Endothelial cell of umbilical vein (primary cell): ENCODE results near the gene HEXIM2. TPM values are rescaled to one million over a fixed set of nuclear protein-coding genes. Genes with fewer than 3 reads are reported as not detected.

Experiments used
- BruUV-seq: library from RNA; stranded (reverse); fragments of 400-500 nt; replicated peaks from 2 replicates; lab custom pipeline; 2021; lab: Mats Ljungman, UMichigan
- CTCF ChIA-PET: fragments of 300-600, 350-600 bp; sonication (Branson Sonifier 250); formaldehyde crosslinking; loops from one replicate; lab custom pipeline; 2021; ENCODE audit warnings: antibody characterized with exemption, inconsistent platforms; lab: Charles Lee
- POLR2A ChIA-PET: fragments of 300-600, 350-600 bp; sonication (Branson Sonifier 250); formaldehyde crosslinking; loops from one replicate; lab custom pipeline; 2021; ENCODE audit warnings: antibody characterized with exemption, inconsistent platforms; lab: Charles Lee
- DNase-seq: peaks from one replicate; pipeline ENCODE4 v3.0.0-alpha.2; 2011; ENCODE audit warnings: low read depth, low spot score
- FAIRE-seq: peaks from 2 replicates; lab custom pipeline; 2011; peaks lifted over from hg19 to GRCh38; lab: Jason Lieb, UNC
- H2AFZ ChIP-seq: 2 replicates; pipeline ENCODE4 v1.6.0; 2012; ENCODE audit warnings: low read depth, low read length, control low read depth, inconsistent platforms
- H3K27ac ChIP-seq: 2 replicates; pipeline ENCODE4 v1.5.1; 2011; ENCODE audit warnings: low read depth, mild to moderate bottlenecking, control low read depth, low read length, moderate library complexity; ENCODE audit not compliant: insufficient read depth
- H3K27me3 ChIP-seq, 2 experiments: 2 replicates each; pipeline versions ENCODE4 v1.6.0 to v1.6.1; 2011; ENCODE audit warnings: low read length in 2 of 2, mixed read lengths in 1 of 2; ENCODE audit not compliant: control insufficient read depth in 2 of 2, insufficient read depth in 2 of 2
- H3K36me3 ChIP-seq, 2 experiments: 2 replicates in 1 of 2; 3 replicates in 1 of 2; pipeline ENCODE4 v1.5.1; 2011; ENCODE audit warnings: low read length in 2 of 2, mild to moderate bottlenecking in 1 of 2, moderate library complexity in 1 of 2; ENCODE audit not compliant: control insufficient read depth in 2 of 2, insufficient read depth in 2 of 2; ENCODE audit errors: extremely low read depth in 1 of 2
- H3K4me1 ChIP-seq: 3 replicates; pipeline ENCODE4 v1.5.1; 2011; ENCODE audit warnings: mild to moderate bottlenecking, low read length; ENCODE audit not compliant: control insufficient read depth, insufficient read depth; ENCODE audit errors: extremely low read depth
- H3K4me2 ChIP-seq: 2 replicates; pipeline ENCODE4 v1.6.1; 2011; ENCODE audit warnings: low read length, control low read depth, mixed read lengths; ENCODE audit not compliant: insufficient read depth
- H3K4me3 ChIP-seq, 3 experiments: fragments of 200-600 bp in 1 of 3; sonication (generic), shearing (Covaris generic) in 1 of 3; replicated peaks in 1 of 3; 2 replicates each; pipeline ENCODE4 v1.5.1; 2011 to 2016; ENCODE audit warnings: control low read depth in 3 of 3, low read length in 3 of 3, mild to moderate bottlenecking in 2 of 3, inconsistent platforms in 1 of 3, low read depth in 1 of 3, moderate library complexity in 1 of 3; ENCODE audit not compliant: insufficient read depth in 1 of 3
- H3K79me2 ChIP-seq: 2 replicates; pipeline ENCODE4 v1.6.0; 2012; ENCODE audit warnings: low read length, inconsistent platforms; ENCODE audit not compliant: control insufficient read depth, insufficient read depth
- H3K9ac ChIP-seq: replicated peaks from 2 replicates; pipeline ENCODE3; 2011; ENCODE audit warnings: low read length, control low read depth; ENCODE audit not compliant: insufficient read depth; ENCODE audit errors: extremely low read depth
- H3K9me1 ChIP-seq: replicated peaks from 3 replicates; pipeline ENCODE4 v1.6.0; 2011; ENCODE audit warnings: mild to moderate bottlenecking, low read length; ENCODE audit not compliant: control insufficient read depth, insufficient read depth; ENCODE audit errors: extremely low read depth
- H3K9me3 ChIP-seq: replicated peaks from 2 replicates; pipeline ENCODE4 v1.5.1; 2012; ENCODE audit warnings: low read length, inconsistent platforms; ENCODE audit not compliant: control insufficient read depth, insufficient read depth
- H4K20me1 ChIP-seq: replicated peaks from 2 replicates; pipeline ENCODE3; 2011; ENCODE audit warnings: mild to moderate bottlenecking, low read length; ENCODE audit not compliant: control insufficient read depth, insufficient read depth; ENCODE audit errors: extremely low read depth
- EZH2 ChIP-seq: IDR thresholded peaks from 2 replicates; pipeline ENCODE4 v1.6.1; 2012; ENCODE audit warnings: borderline replicate concordance, low read depth, mild to moderate bottlenecking, moderate library complexity, low read length, inconsistent platforms; ENCODE audit not compliant: severe bottlenecking
- FOS ChIP-seq: IDR thresholded peaks from 2 replicates; pipeline ENCODE4 v1.6.1; 2011; ENCODE audit warnings: mild to moderate bottlenecking, low read length, moderate library complexity, borderline replicate concordance; ENCODE audit not compliant: insufficient read depth
- GATA2 ChIP-seq: IDR thresholded peaks from 2 replicates; pipeline ENCODE4 v1.7.0; 2011; ENCODE audit warnings: low read depth, mild to moderate bottlenecking, moderate library complexity, mixed read lengths, low read length; ENCODE audit not compliant: insufficient read length, insufficient read depth
- JUN ChIP-seq: IDR thresholded peaks from 2 replicates; pipeline ENCODE4 v1.6.1; 2011; ENCODE audit warnings: borderline replicate concordance, low read depth; ENCODE audit not compliant: insufficient read length, insufficient read depth
- MYC ChIP-seq: IDR thresholded peaks from one replicate; pipeline ENCODE4 v1.6.1; 2011; ENCODE audit warnings: mild to moderate bottlenecking, low read depth, low read length
- POLR2A ChIP-seq: IDR thresholded peaks from 2 replicates; pipeline ENCODE4 v1.6.1; 2012; ENCODE audit warnings: low read depth, mild to moderate bottlenecking, control low read depth, low read length
- POLR2AphosphoS5 ChIP-seq: IDR thresholded peaks from 2 replicates; pipeline ENCODE4 v1.6.1; 2012; ENCODE audit warnings: low read depth, mild to moderate bottlenecking, control low read depth, low read length, moderate library complexity; ENCODE audit not compliant: insufficient read depth
- dilution Hi-C: fragments of 300-500 bp; cut with MboI; formaldehyde crosslinking; loops from one replicate; pipeline ENCODE4 v1.15.0; 2019; ENCODE audit warnings: low sequenced_read_pairs; ENCODE audit not compliant: extremely low pct_ligation_motif_present
- intact Hi-C: fragments of 100-400 bp; cut with micrococcal nuclease; formaldehyde crosslinking; loops from one replicate; pipeline ENCODE4 v1.10.0; 2022
- polyA plus RNA-seq, 4 experiments: library from polyadenylated mRNA; depleted of rRNA in 3 of 4; stranded (reverse) in 3 of 4; unstranded in 1 of 4; fragments of >200 nt; gene quantifications; 2 replicates each; pipeline versions ENCODE4 v1.2.1 to v1.2.3, GENCODE V29; 2011 to 2012; ENCODE audit warnings: missing spikeins in 1 of 4
- total RNA-seq: library from RNA; stranded (reverse); gene quantifications from 2 replicates; pipeline ENCODE4 v1.2.3, GENCODE V29; 2021
- TF ChIP-seq, protein P1 (sequence below): IDR thresholded peaks from 2 replicates; pipeline ENCODE4 v1.6.1; 2011; ENCODE audit not compliant: insufficient read depth, insufficient read length
- TF ChIP-seq, protein P2 (sequence below), 2 donors: IDR thresholded peaks; 1 replicate in 1 of 2; 2 replicates in 1 of 2; pipeline ENCODE4 v1.5.1; 2011; ENCODE audit warnings: low read length in 2 of 2, mild to moderate bottlenecking in 2 of 2, moderate library complexity in 2 of 2, control low read depth in 1 of 2, inconsistent platforms in 1 of 2, low read depth in 1 of 2; ENCODE audit not compliant: insufficient read depth in 1 of 2; ENCODE audit errors: extremely low read depth in 1 of 2

HEXIM2 gene
- total and polyA plus RNA-seq, 2 donors (not counting 3 experiments of a cell fraction or from before 2014, with no cell fraction given), result 2.9 to 3.8 TPM

DNA sequence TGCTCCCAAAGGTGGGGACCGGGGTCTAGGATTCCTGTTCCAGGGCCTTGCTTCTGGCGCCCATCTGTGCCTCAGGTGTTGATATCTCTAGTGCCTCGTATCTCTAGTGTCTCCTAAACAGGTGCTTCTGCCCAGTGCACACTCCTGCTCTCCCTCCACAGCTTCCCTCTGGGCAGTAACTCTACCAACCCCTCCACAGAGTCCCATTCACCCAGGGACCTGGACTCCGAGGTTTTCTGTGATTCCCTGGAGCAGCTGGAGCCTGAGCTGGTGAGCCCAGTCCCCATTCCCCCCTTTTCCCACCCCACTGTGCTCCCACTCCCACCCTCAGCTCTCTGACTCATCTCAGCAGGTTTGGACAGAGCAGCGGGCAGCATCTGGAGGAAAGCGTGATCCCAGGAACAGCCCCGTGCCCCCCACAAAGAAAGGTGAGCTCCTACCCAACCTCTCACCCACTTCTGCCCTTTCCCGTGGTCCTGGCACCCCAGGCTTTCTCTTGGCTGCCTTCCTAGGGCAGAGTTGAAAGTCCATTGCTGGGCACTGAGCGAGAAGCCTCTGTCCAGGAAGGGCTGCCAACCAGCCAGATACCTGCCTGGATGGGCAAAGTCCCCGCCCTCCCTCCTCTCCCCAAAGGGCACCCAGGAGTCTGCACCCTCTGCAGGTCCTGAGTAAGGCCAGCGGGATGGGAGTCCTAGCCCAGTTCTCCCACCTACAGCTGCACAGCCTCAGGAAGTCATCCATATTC lies 23.9 kb upstream of the HEXIM2 start:
- peaks cover 8% of the 10 kb centered on the region for H3K4me1 ChIP-seq
- no TSS peak for BruUV-seq
- DNase-seq (no peak), FAIRE-seq (no peak)
- H3K27me3 ChIP-seq, result no peaks in the 10 kb centered on the region
- CTCF ChIA-PET, result interaction anchor here (0.8 to 4.6 kb wide), 3 partner anchors 11 to 256 kb away, joined by 3 to 393 read pairs (median 7); partner anchors contain the start of gene HEXIM1
- no peak overlapping the region for H3K9ac ChIP-seq
- H3K9me3 ChIP-seq, result no peaks in the 10 kb centered on the region
- no peak overlapping the region for H3K27ac ChIP-seq
- no peaks in the 10 kb centered on the region for H3K36me3 ChIP-seq
- no peak overlapping the region for H3K4me2 ChIP-seq
- POLR2A ChIA-PET, result no interaction called here
- H2AFZ ChIP-seq, result no peak overlapping the region
- TF ChIP-seq GATA2, result no peak
- TF ChIP-seq, protein P1, sequence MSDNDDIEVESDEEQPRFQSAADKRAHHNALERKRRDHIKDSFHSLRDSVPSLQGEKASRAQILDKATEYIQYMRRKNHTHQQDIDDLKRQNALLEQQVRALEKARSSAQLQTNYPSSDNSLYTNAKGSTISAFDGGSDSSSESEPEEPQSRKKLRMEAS, result no peak
- TF ChIP-seq, protein P2, sequence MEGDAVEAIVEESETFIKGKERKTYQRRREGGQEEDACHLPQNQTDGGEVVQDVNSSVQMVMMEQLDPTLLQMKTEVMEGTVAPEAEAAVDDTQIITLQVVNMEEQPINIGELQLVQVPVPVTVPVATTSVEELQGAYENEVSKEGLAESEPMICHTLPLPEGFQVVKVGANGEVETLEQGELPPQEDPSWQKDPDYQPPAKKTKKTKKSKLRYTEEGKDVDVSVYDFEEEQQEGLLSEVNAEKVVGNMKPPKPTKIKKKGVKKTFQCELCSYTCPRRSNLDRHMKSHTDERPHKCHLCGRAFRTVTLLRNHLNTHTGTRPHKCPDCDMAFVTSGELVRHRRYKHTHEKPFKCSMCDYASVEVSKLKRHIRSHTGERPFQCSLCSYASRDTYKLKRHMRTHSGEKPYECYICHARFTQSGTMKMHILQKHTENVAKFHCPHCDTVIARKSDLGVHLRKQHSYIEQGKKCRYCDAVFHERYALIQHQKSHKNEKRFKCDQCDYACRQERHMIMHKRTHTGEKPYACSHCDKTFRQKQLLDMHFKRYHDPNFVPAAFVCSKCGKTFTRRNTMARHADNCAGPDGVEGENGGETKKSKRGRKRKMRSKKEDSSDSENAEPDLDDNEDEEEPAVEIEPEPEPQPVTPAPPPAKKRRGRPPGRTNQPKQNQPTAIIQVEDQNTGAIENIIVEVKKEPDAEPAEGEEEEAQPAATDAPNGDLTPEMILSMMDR (IDR thresholded peaks at IDR 0.05; ENCODE audit: extremely low read depth in 1 of 2, insufficient read depth in 1 of 2, low read depth in 1 of 2, low read length in 2 of 2), result no peak
- no peak for TF ChIP-seq EZH2
- TF ChIP-seq FOS, result no peak
- no peak for TF ChIP-seq JUN
- no peak for TF ChIP-seq POLR2AphosphoS5
- TF ChIP-seq POLR2A, result no peak
- no peak for TF ChIP-seq MYC
- H4K20me1 ChIP-seq, result no peaks in the 10 kb centered on the region
- no peak overlapping the region for H3K4me3 ChIP-seq
- no peaks in the 10 kb centered on the region for H3K9me1 ChIP-seq
- intact Hi-C loops, result no loop called here
- no peaks in the 10 kb centered on the region for H3K79me2 ChIP-seq
- dilution Hi-C loops, result no loop called here
